OCI-LY7 (cell line): Measurements from ENCODE around the gene RAPGEF5. TPM values are rescaled to one million over a fixed set of nuclear protein-coding genes. Genes with fewer than 3 reads are reported as not detected.

Experiments
- BruUV-seq: library from RNA; stranded (reverse); fragments of 400-500 nt; replicated peaks from 2 replicates; lab custom pipeline; 2021; lab: Mats Ljungman, UMichigan
- CTCF ChIA-PET: fragments of 300-600 bp; sonication (Branson Sonifier 250); formaldehyde crosslinking; loops from one replicate; lab custom pipeline; 2022; ENCODE audit warnings: antibody characterized with exemption; ENCODE audit not compliant: unreplicated experiment; lab: Charles Lee
- POLR2A ChIA-PET: fragments of 300-600 bp; sonication (Branson Sonifier 250); formaldehyde crosslinking; loops from one replicate; lab custom pipeline; 2022; ENCODE audit warnings: antibody characterized with exemption; lab: Charles Lee
- DNase-seq: peaks from one replicate; pipeline ENCODE4 v3.0.0-alpha.2; 2015; ENCODE audit warnings: low spot score
- H2AFZ ChIP-seq: fragments of 200-600 bp; sonication (generic), shearing (Covaris generic); 2 replicates; pipeline ENCODE4 v1.6.1; 2014; ENCODE audit warnings: mild to moderate bottlenecking, antibody characterized with exemption, low read length, moderate library complexity
- H3K27ac ChIP-seq: fragments of 200-600 bp; sonication (generic); 2 replicates; pipeline ENCODE4 v1.5.1; 2014; ENCODE audit warnings: mixed run types, low read depth, mild to moderate bottlenecking, moderate library complexity, low read length, inconsistent platforms; ENCODE audit not compliant: poor library complexity, severe bottlenecking
- H3K36me3 ChIP-seq: fragments of 200-600 bp; sonication (generic); 2 replicates; pipeline ENCODE4 v1.6.1; 2014; ENCODE audit warnings: mild to moderate bottlenecking, antibody characterized with exemption, low read length, moderate library complexity, mixed read lengths; ENCODE audit not compliant: insufficient read depth
- H3K4me1 ChIP-seq: fragments of 200-600 bp; sonication (generic); 2 replicates; pipeline ENCODE4 v1.5.1; 2014; ENCODE audit warnings: mild to moderate bottlenecking, low read length; ENCODE audit not compliant: insufficient read depth, poor library complexity, severe bottlenecking
- H3K4me2 ChIP-seq: fragments of 200-600 bp; sonication (generic); 2 replicates; pipeline ENCODE4 v1.6.1; 2014; ENCODE audit warnings: mild to moderate bottlenecking, low read length
- H3K4me3 ChIP-seq: fragments of 200-600 bp; sonication (generic); 2 replicates; pipeline ENCODE4 v1.5.1; 2014; ENCODE audit warnings: mild to moderate bottlenecking, low read depth, low read length; ENCODE audit not compliant: poor library complexity, severe bottlenecking
- H3K79me2 ChIP-seq: fragments of 200-600 bp; sonication (generic); 2 replicates; pipeline ENCODE4 v1.6.1; 2016; ENCODE audit warnings: low read depth, mild to moderate bottlenecking, low read length, moderate library complexity, mixed read lengths; ENCODE audit not compliant: insufficient read depth
- H3K9me2 ChIP-seq: fragments of 200-600 bp; sonication (generic); 2 replicates; pipeline ENCODE4 v1.6.1; 2016; ENCODE audit warnings: mild to moderate bottlenecking, low read length, mixed read lengths; ENCODE audit not compliant: insufficient read depth
- H3K9me3 ChIP-seq: fragments of 200-600 bp; sonication (generic); 2 replicates; pipeline ENCODE4 v1.6.1; 2014; ENCODE audit warnings: mild to moderate bottlenecking, mixed run types, low read length, mixed read lengths
- H4K20me1 ChIP-seq: fragments of 200-600 bp; sonication (generic); 2 replicates; pipeline ENCODE4 v1.6.1; 2014; ENCODE audit warnings: mild to moderate bottlenecking, antibody characterized with exemption, low read length, moderate library complexity, mixed read lengths; ENCODE audit not compliant: insufficient read depth
- CTCF ChIP-seq: fragments of 200-600 bp; sonication (generic); conservative IDR thresholded peaks from 2 replicates; pipeline ENCODE4 v1.5.1; 2014; ENCODE audit warnings: mild to moderate bottlenecking, antibody characterized with exemption, low read length, moderate library complexity, mixed read lengths
- EZH2phosphoT487 ChIP-seq: fragments of 200-600 bp; sonication (generic); IDR thresholded peaks from 2 replicates; pipeline ENCODE4 v1.6.1; 2018; ENCODE audit warnings: low read depth, borderline replicate concordance, mild to moderate bottlenecking, mixed run types, antibody characterized with exemption, low read length, moderate library complexity, mixed read lengths
- intact Hi-C: fragments of 100-400 bp; cut with micrococcal nuclease; formaldehyde crosslinking; loops from one replicate; pipeline ENCODE4 v1.10.0; 2022; ENCODE audit not compliant: unreplicated experiment
- total RNA-seq, 2 experiments: library from RNA; depleted of rRNA in 1 of 2; stranded (reverse); fragments of >200 nt in 1 of 2; shearing (Covaris generic) in 1 of 2; gene quantifications; 2 replicates each; pipeline ENCODE4 v1.2.3, GENCODE V29; 2014 to 2022

Gene RAPGEF5
- total RNA-seq, 2 experiments from 2014 or later, result 114 to 115 TPM

GRCh38 chr7:22189741-22190140 is 167.2 kb downstream of the RAPGEF5 start:
- Histone ChIP-seq H3K4me1 (no peaks in the 10 kb centered on the region), H3K4me3 (no peak overlapping the region), H3K36me3 (peaks cover 95% of the 10 kb centered on the region), H3K9me3 (no peaks in the 10 kb centered on the region), H2AFZ (no peak overlapping the region), H3K79me2 (no peaks in the 10 kb centered on the region), H3K9me2 (no peaks in the 10 kb centered on the region), H3K27ac (no peak overlapping the region), H4K20me1 (no peaks in the 10 kb centered on the region), H3K4me2 (no peak overlapping the region)
- ChIA-PET POLR2A (interaction anchor here (0.7 to 1.1 kb wide), 4 partner anchors 17 to 1434 kb away, joined by 3 read pairs; no protein-coding TSS in a partner anchor), CTCF (no interaction called here)
- BruUV-seq, result no TSS peak
- DNase-seq, result no peak
- no peak for TF ChIP-seq CTCF
- no peak for TF ChIP-seq EZH2phosphoT487
- intact Hi-C loops, result no loop called here

- TF ChIP-seq EZH2phosphoT487 (no peak), CTCF (no peak)
- Histone ChIP-seq H4K20me1 (no peaks in the 10 kb centered on the region), H3K27ac (no peak overlapping the region), H3K4me1 (no peaks in the 10 kb centered on the region), H3K9me2 (no peaks in the 10 kb centered on the region), H3K9me3 (no peaks in the 10 kb centered on the region), H2AFZ (no peak overlapping the region), H3K4me2 (no peak overlapping the region), H3K79me2 (no peaks in the 10 kb centered on the region), H3K36me3 (peaks cover 95% of the 10 kb centered on the region), H3K4me3 (no peak overlapping the region)
- BruUV-seq, result no TSS peak
- intact Hi-C loops, result no loop called here
- ChIA-PET CTCF (no interaction called here), POLR2A (interaction anchor here (0.6 to 1.1 kb wide), 6 partner anchors 9 to 1435 kb away, joined by 3 to 4 read pairs (median 3); no protein-coding TSS in a partner anchor)
- no peak for DNase-seq
These were observed 167.7 kb downstream of the RAPGEF5 start for GRCh38 chr7:22189230-22189629.

DNA sequence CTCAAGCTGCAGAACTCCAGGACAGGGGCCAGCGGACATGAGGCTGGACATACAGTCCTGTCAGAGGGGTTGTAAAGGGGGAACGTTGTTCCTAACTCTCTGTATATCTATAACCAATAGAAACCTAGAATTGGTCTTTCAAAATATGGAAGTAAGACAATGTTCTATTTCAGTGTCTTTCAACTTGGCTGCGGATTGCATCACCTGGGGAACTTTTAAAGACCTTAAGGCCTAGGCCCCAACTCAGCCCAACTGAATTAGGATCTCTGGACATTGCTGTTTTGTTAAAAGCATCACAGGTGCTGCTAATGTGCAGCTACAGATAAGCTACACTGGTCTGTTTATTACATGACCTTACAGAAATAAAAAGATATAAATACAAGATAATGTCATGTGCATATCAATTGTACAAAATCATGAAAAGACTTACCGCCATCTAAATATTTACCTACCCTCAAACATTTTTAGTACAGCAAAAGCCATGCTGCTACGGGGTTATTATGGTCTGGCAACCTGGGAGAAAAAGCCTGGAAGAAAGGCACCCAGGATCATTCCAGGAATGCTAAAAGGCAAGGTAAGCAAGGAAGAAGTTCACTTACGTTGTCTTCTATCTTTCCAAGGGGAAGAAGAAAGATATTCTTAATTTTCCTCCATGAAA is 169.1 kb downstream of the RAPGEF5 start:
- Histone ChIP-seq H3K9me3 (no peaks in the 10 kb centered on the region), H3K79me2 (no peaks in the 10 kb centered on the region), H3K27ac (no peak overlapping the region), H4K20me1 (no peaks in the 10 kb centered on the region), H3K4me3 (no peak overlapping the region), H3K9me2 (no peaks in the 10 kb centered on the region), H3K4me1 (no peaks in the 10 kb centered on the region), H3K36me3 (peaks cover 92% of the 10 kb centered on the region), H2AFZ (no peak overlapping the region), H3K4me2 (no peak overlapping the region)
- no peak for TF ChIP-seq CTCF
- no peak for TF ChIP-seq EZH2phosphoT487
- BruUV-seq, result no TSS peak
- ChIA-PET POLR2A (interaction anchor here (0.5 to 0.8 kb wide), 2 partner anchors 30 to 35 kb away, joined by 3 read pairs; no protein-coding TSS in a partner anchor), CTCF (no interaction called here)
- DNase-seq, result no peak
- intact Hi-C loops, result no loop called here
